H1 (cell line): ENCODE measurements around the gene IGF2R. TPM values are rescaled to one million over a fixed set of nuclear protein-coding genes. Genes with fewer than 3 reads are reported as not detected.

Experiments used
- CTCF ChIA-PET: fragments of 300-600 bp; sonication (Branson Sonifier 250); formaldehyde crosslinking; loops from one replicate; lab custom pipeline; 2021; ENCODE audit not compliant: partially characterized antibody; lab: Charles Lee
- POLR2A ChIA-PET: fragments of 300-600 bp; sonication (Branson Sonifier 250); formaldehyde crosslinking; loops from one replicate; lab custom pipeline; 2021; ENCODE audit warnings: inconsistent platforms; ENCODE audit not compliant: partially characterized antibody; lab: Charles Lee
- DNase-seq, 2 experiments: peaks; one replicate each; pipeline versions ENCODE4 v3.0.0 to v3.0.0-alpha.2; 2010 to 2022; ENCODE audit warnings: low spot score in 2 of 2, low read depth in 1 of 2, mixed read lengths in 1 of 2
- FAIRE-seq: peaks from 2 replicates; lab custom pipeline; 2011; peaks lifted over from hg19 to GRCh38; lab: Jason Lieb, UNC
- H2AFZ ChIP-seq: 2 replicates; pipeline ENCODE4 v1.8.1; 2012; ENCODE audit warnings: low read length, inconsistent platforms
- H2AK5ac ChIP-seq: 2 replicates; pipeline ENCODE4 v1.6.1; 2013; ENCODE audit warnings: low read depth, low read length
- H2BK120ac ChIP-seq: replicated peaks from 2 replicates; pipeline ENCODE3; 2013; ENCODE audit warnings: low read depth, low read length, inconsistent platforms
- H2BK12ac ChIP-seq: 2 replicates; pipeline ENCODE4 v1.6.1; 2013; ENCODE audit warnings: low read depth, low read length
- H2BK15ac ChIP-seq: 2 replicates; pipeline ENCODE4 v1.6.1; 2013; ENCODE audit warnings: low read length
- H2BK20ac ChIP-seq: 2 replicates; pipeline ENCODE4 v1.6.1; 2013; ENCODE audit warnings: low read length
- H2BK5ac ChIP-seq: 2 replicates; pipeline ENCODE4 v1.6.1; 2013; ENCODE audit warnings: low read depth, low read length
- H3K14ac ChIP-seq: 2 replicates; pipeline ENCODE4 v1.6.1; 2013; ENCODE audit warnings: inconsistent platforms; ENCODE audit not compliant: insufficient read length
- H3K18ac ChIP-seq: 2 replicates; pipeline ENCODE4 v1.6.1; 2013; ENCODE audit warnings: low read length; ENCODE audit errors: extremely low read depth
- H3K23ac ChIP-seq: 2 replicates; pipeline ENCODE4 v1.6.1; 2013; ENCODE audit warnings: inconsistent platforms; ENCODE audit not compliant: insufficient read length
- H3K23me2 ChIP-seq: 2 replicates; pipeline ENCODE4 v1.6.1; 2013; ENCODE audit warnings: low read depth, low read length
- H3K27ac ChIP-seq: 2 replicates; pipeline ENCODE4 v1.6.1; 2011; ENCODE audit warnings: low read depth, low read length, inconsistent platforms
- H3K27me3 ChIP-seq, 4 experiments: replicated peaks in 1 of 4; 1 replicate in 1 of 4; 2 replicates in 3 of 4; pipeline versions ENCODE4 v1.6.1 to v1.8.1; 2011 to 2013; ENCODE audit warnings: low read length in 3 of 4, mild to moderate bottlenecking in 3 of 4, inconsistent platforms in 2 of 4, mixed read lengths in 2 of 4, moderate library complexity in 1 of 4; ENCODE audit not compliant: control insufficient read depth in 3 of 4, insufficient read depth in 3 of 4; ENCODE audit errors: extremely low read depth in 1 of 4
- H3K36me3 ChIP-seq, 4 experiments: 2 replicates each; pipeline versions ENCODE4 v1.6.1 to v1.8.1; 2011 to 2013; ENCODE audit warnings: mild to moderate bottlenecking in 4 of 4, low read length in 3 of 4, moderate library complexity in 2 of 4, control low read depth in 1 of 4, inconsistent platforms in 1 of 4; ENCODE audit not compliant: insufficient read depth in 4 of 4, control insufficient read depth in 2 of 4
- H3K4ac ChIP-seq: replicated peaks from 2 replicates; pipeline ENCODE3; 2013; ENCODE audit warnings: low read length, low read depth, mixed read lengths, inconsistent platforms; ENCODE audit not compliant: insufficient read length
- H3K4me1 ChIP-seq, 4 experiments: replicated peaks in 1 of 4; 1 replicate in 1 of 4; 2 replicates in 3 of 4; pipeline versions ENCODE4 v1.6.1 to v1.8.1; 2011 to 2013; ENCODE audit warnings: low read length in 3 of 4, inconsistent platforms in 2 of 4, mixed read lengths in 1 of 4; ENCODE audit not compliant: insufficient read depth in 4 of 4, control insufficient read depth in 3 of 4
- H3K4me2 ChIP-seq, 2 experiments: 2 replicates each; pipeline versions ENCODE4 v1.6.1 to v1.8.1; 2011 to 2013; ENCODE audit warnings: low read depth in 2 of 2, low read length in 2 of 2, control low read depth in 1 of 2, inconsistent platforms in 1 of 2, mild to moderate bottlenecking in 1 of 2; ENCODE audit not compliant: insufficient read depth in 1 of 2
- H3K4me3 ChIP-seq, 4 experiments: fragments of 200-600, 300-600 bp in 1 of 4; sonication (generic), shearing (Covaris generic), sonication (Bioruptor Twin) in 1 of 4; 2 replicates each; pipeline versions ENCODE4 v1.5.1 to v1.8.1; 2011 to 2016; ENCODE audit warnings: low read length in 4 of 4, low read depth in 3 of 4, control low read depth in 2 of 4, inconsistent platforms in 2 of 4, mild to moderate bottlenecking in 2 of 4, mixed read lengths in 1 of 4, moderate library complexity in 1 of 4; ENCODE audit not compliant: insufficient read depth in 2 of 4; ENCODE audit errors: extremely low read depth in 1 of 4
- H3K56ac ChIP-seq: replicated peaks from 2 replicates; pipeline ENCODE3; 2013; ENCODE audit warnings: low read depth, mild to moderate bottlenecking, mixed read lengths, low read length, inconsistent platforms; ENCODE audit not compliant: insufficient read length
- H3K79me1 ChIP-seq: 2 replicates; pipeline ENCODE4 v1.6.1; 2013; ENCODE audit warnings: low read depth, low read length, control low read depth
- H3K79me2 ChIP-seq, 2 experiments: 2 replicates each; pipeline versions ENCODE4 v1.6.1 to v1.8.1; 2012 to 2013; ENCODE audit warnings: low read length in 2 of 2, mild to moderate bottlenecking in 2 of 2, inconsistent platforms in 1 of 2; ENCODE audit not compliant: insufficient read depth in 2 of 2, control insufficient read depth in 1 of 2
- H3K9ac ChIP-seq, 4 experiments: replicated peaks in 1 of 4; 1 replicate in 1 of 4; 2 replicates in 3 of 4; pipeline versions ENCODE4 v1.6.1 to v1.8.1; 2011 to 2013; ENCODE audit warnings: low read depth in 3 of 4, low read length in 3 of 4, control low read depth in 2 of 4, mild to moderate bottlenecking in 2 of 4, moderate library complexity in 2 of 4, inconsistent platforms in 1 of 4; ENCODE audit errors: extremely low read depth in 1 of 4
- H3K9me3 ChIP-seq, 2 experiments: 2 replicates each; pipeline versions ENCODE4 v1.6.1 to v1.8.1; 2012 to 2013; ENCODE audit warnings: mild to moderate bottlenecking in 2 of 2, moderate library complexity in 2 of 2, control low read depth in 1 of 2, inconsistent platforms in 1 of 2, low read depth in 1 of 2, low read length in 1 of 2, mixed read lengths in 1 of 2; ENCODE audit not compliant: insufficient read depth in 2 of 2
- H4K20me1 ChIP-seq, 2 experiments: replicated peaks in 1 of 2; 2 replicates each; pipeline versions ENCODE3 to v1.8.1; 2011 to 2013; ENCODE audit warnings: inconsistent platforms in 2 of 2, low read length in 2 of 2, mild to moderate bottlenecking in 1 of 2; ENCODE audit not compliant: insufficient read depth in 2 of 2, control insufficient read depth in 1 of 2
- H4K5ac ChIP-seq: 2 replicates; pipeline ENCODE4 v1.6.1; 2013; ENCODE audit warnings: low read length, low read depth, mixed read lengths, inconsistent platforms; ENCODE audit not compliant: insufficient read length
- H4K8ac ChIP-seq: 2 replicates; pipeline ENCODE4 v1.8.0; 2013; ENCODE audit warnings: mild to moderate bottlenecking, moderate library complexity, low read length, inconsistent platforms; ENCODE audit not compliant: insufficient read depth; ENCODE audit errors: extremely low read depth
- H4K91ac ChIP-seq: replicated peaks from 2 replicates; pipeline ENCODE3; 2013; ENCODE audit warnings: low read length, mixed read lengths, inconsistent platforms; ENCODE audit not compliant: insufficient read length
- CTCF ChIP-seq, 3 experiments: IDR thresholded peaks; 1 replicate in 2 of 3; 2 replicates in 1 of 3; pipeline versions ENCODE4 v1.5.1 to v1.6.1; 2011; ENCODE audit warnings: low read length in 3 of 3, mild to moderate bottlenecking in 3 of 3, inconsistent platforms in 2 of 3, low read depth in 1 of 3, moderate library complexity in 1 of 3; ENCODE audit not compliant: insufficient read depth in 1 of 3; ENCODE audit errors: control extremely low read depth in 1 of 3
- EZH2 ChIP-seq: fragments of 200-600 bp; sonication (generic); IDR thresholded peaks from 2 replicates; pipeline ENCODE4 v1.7.1; 2012; ENCODE audit warnings: low read depth, mild to moderate bottlenecking, moderate library complexity, low read length, inconsistent platforms; ENCODE audit not compliant: severe bottlenecking
- KDM1A ChIP-seq: fragments of 200-600, 300-600 bp; sonication (generic); IDR thresholded peaks from 2 replicates; pipeline ENCODE4 v1.7.1; 2016; ENCODE audit warnings: mild to moderate bottlenecking, low read length, borderline replicate concordance
- NANOG ChIP-seq: IDR thresholded peaks from 2 replicates; pipeline ENCODE4 v1.6.1; 2011; ENCODE audit warnings: low read length, low read depth, mild to moderate bottlenecking, inconsistent platforms; ENCODE audit not compliant: insufficient read depth, poor library complexity, severe bottlenecking
- RAD21 ChIP-seq, 2 experiments: IDR thresholded peaks in 1 of 2; conservative IDR thresholded peaks in 1 of 2; 2 replicates each; pipeline ENCODE4 v1.6.1; 2011; ENCODE audit warnings: low read depth in 2 of 2, low read length in 2 of 2, improper control_type of control experiment in 1 of 2, inconsistent platforms in 1 of 2, mild to moderate bottlenecking in 1 of 2, moderate library complexity in 1 of 2
- SAP30 ChIP-seq: fragments of 300-600 bp; sonication (generic); IDR thresholded peaks from 2 replicates; pipeline ENCODE4 v1.7.1; 2012; ENCODE audit warnings: low read length, moderate library complexity, mild to moderate bottlenecking, inconsistent platforms; ENCODE audit not compliant: insufficient read depth, insufficient replicate concordance
- SUZ12 ChIP-seq: fragments of 200-600 bp; sonication (generic); IDR thresholded peaks from 2 replicates; pipeline ENCODE4 v1.6.1; 2012; ENCODE audit warnings: mild to moderate bottlenecking, inconsistent platforms, low read length, moderate library complexity, mixed read lengths
- WGBS, 2 experiments: shearing (Covaris generic) in 1 of 2; methylation state at CpG; one replicate each; pipeline versions ENCODE4 v1.1.6 to v1.1.7; 2013 to 2015; ENCODE audit warnings: low lambda C conversion rate in 2 of 2, mixed read lengths in 2 of 2, inconsistent platforms in 1 of 2, low coverage in 1 of 2, missing lambda C conversion rate in 1 of 2; ENCODE audit not compliant: insufficient replicate concordance in 2 of 2, insufficient coverage in 1 of 2, insufficient read length in 1 of 2; ENCODE audit errors: extremely low coverage in 1 of 2, missing lambda C conversion rate in 1 of 2; 5-methylcytosine and 5-hydroxymethylcytosine counted together
- polyA plus RNA-seq, 7 experiments: library from polyadenylated mRNA; depleted of rRNA in 3 of 7; stranded (reverse) in 5 of 7; unstranded in 2 of 7; fragments of >200 nt in 5 of 7; fragments of 200-250 nt in 2 of 7; gene quantifications; 1 replicate in 5 of 7; 2 replicates in 1 of 7; 4 replicates in 1 of 7; pipeline versions ENCODE4 v1.2.1 to v1.2.3, GENCODE V29; 2011 to 2013; ENCODE audit warnings: missing spikeins in 2 of 7, mixed read lengths in 2 of 7
- total RNA-seq: library from RNA; stranded (reverse); fragmentation: NEBNext Ultra II Directional; extraction: Animal tissue kit (Norgen Biotek cat#: 25700); gene quantifications from 2 replicates; pipeline ENCODE4 v1.2.1, GENCODE V29; 2021

IGF2R gene
- total and polyA plus RNA-seq, 2 of the 8 experiments (the other 6 are each of a cell fraction or from before 2014, with no cell fraction given): 20.6 to 74.1 TPM

- H3K36me3 ChIP-seq: no peaks in the 10 kb centered on the region
- TF ChIP-seq SUZ12 (no peak), SAP30 (no peak), KDM1A (peak; percentile 70; the same call in 1 of the 2 replicates), NANOG (no peak), EZH2 (no peak), RAD21 (IDR thresholded peaks at IDR 0.05 in 1 of 2, conservative IDR thresholded peaks at IDR 0.05 in 1 of 2; ENCODE audit: low read depth in 2 of 2, low read length in 2 of 2) (peak in 1 of 2 experiments; percentile 8; a peak in 1 of 4 replicates), CTCF (IDR thresholded peaks at IDR 0.05; ENCODE audit: control extremely low read depth in 1 of 3, insufficient read depth in 1 of 3, low read depth in 1 of 3, low read length in 3 of 3) (peak; percentile 5 to 26 (median 6); a peak in 2 of 4 replicates)
- H3K9me3 ChIP-seq: no peaks in the 10 kb centered on the region
- H2AFZ ChIP-seq: no peak overlapping the region
- H3K23ac ChIP-seq: no peak overlapping the region
- peaks cover 0 to 14% (median 3%) of the 10 kb centered on the region in 4 experiments; a peak in 3 of 7 replicates for H3K4me1 ChIP-seq
- no peaks in the 10 kb centered on the region for H3K27me3 ChIP-seq
- no peaks in the 10 kb centered on the region for H3K79me2 ChIP-seq
- H3K4me2 ChIP-seq: no peak overlapping the region
- H3K14ac ChIP-seq: no peak overlapping the region
- H4K5ac ChIP-seq: no peak overlapping the region
- H3K23me2 ChIP-seq: no peaks in the 10 kb centered on the region
- H2BK12ac ChIP-seq: no peak overlapping the region
- ChIA-PET CTCF (interaction anchor here (0.7 to 3.4 kb wide), 36 partner anchors 8 to 395 kb away, joined by 3 to 37 read pairs (median 4); no protein-coding TSS in a partner anchor), POLR2A (no interaction called here)
- no peak overlapping the region for H3K4ac ChIP-seq
- no peak overlapping the region for H2BK120ac ChIP-seq
- H2BK15ac ChIP-seq: no peak overlapping the region
- H3K27ac ChIP-seq: no peak overlapping the region
- H4K20me1 ChIP-seq: no peaks in the 10 kb centered on the region
- H4K91ac ChIP-seq: no peak overlapping the region
- no peak overlapping the region; the same call in 1 of the 2 replicates for H2AK5ac ChIP-seq
- no peaks in the 10 kb centered on the region for H3K79me1 ChIP-seq
- H3K9ac ChIP-seq: no peak overlapping the region
- no peak overlapping the region for H3K4me3 ChIP-seq
- H2BK5ac ChIP-seq: no peak overlapping the region
- WGBS, 2 experiments: 89% methylated on average over 13 of the region's 13 CpGs; no CpG with 5 or more reads in 1 of the 2 experiments
- H3K18ac ChIP-seq: 0 out of 2 replicates have a peak overlapping the region, but pooled peaks have one; percentile 27
- H3K56ac ChIP-seq: no peak overlapping the region
- FAIRE-seq (no peak), DNase-seq (peak in 1 of 2 experiments; percentile 38)
- no peak overlapping the region for H4K8ac ChIP-seq
- 0 out of 2 replicates have a peak overlapping the region, but pooled peaks have one; percentile 16 for H2BK20ac ChIP-seq
Measured at GRCh38 chr6:160138839-160139419, 170.0 kb downstream of the IGF2R start.
